Stomach (tissue), 9 donors: Measurements from ENCODE around the gene POLR3B. TPM values are rescaled to one million over a fixed set of nuclear protein-coding genes. Genes with fewer than 3 reads are reported as not detected.

Experiments used
- DNase-seq, 2 donors: peaks; one replicate each; pipeline versions ENCODE4 v3.0.0 to v3.0.0-alpha.2; 2013 to 2019
- H3K27ac ChIP-seq, 5 donors: fragments of 200-600 bp in 4 of 5; sonication (generic) in 4 of 5; one replicate each; pipeline ENCODE4 v1.5.1; 2013 to 2019; ENCODE audit warnings: mild to moderate bottlenecking in 1 of 5, moderate library complexity in 1 of 5
- H3K27me3 ChIP-seq, 3 donors: fragments of 200-600 bp; sonication (generic); one replicate each; pipeline ENCODE4 v1.5.1; 2017 to 2019; ENCODE audit warnings: mixed run types in 1 of 3
- H3K36me3 ChIP-seq, 4 donors: fragments of 200-600 bp; sonication (generic); 1 replicate in 3 of 4; 2 replicates in 1 of 4; pipeline ENCODE4 v1.5.1; 2016 to 2019
- H3K4me1 ChIP-seq, 4 donors: fragments of 200-600 bp; sonication (generic); one replicate each; pipeline ENCODE4 v1.5.1; 2016 to 2019
- H3K4me3 ChIP-seq, 4 donors: fragments of 200-600 bp; sonication (generic) in 3 of 4; one replicate each; pipeline ENCODE4 v1.5.1; 2016 to 2019; ENCODE audit warnings: mild to moderate bottlenecking in 1 of 4
- H3K9me3 ChIP-seq, 4 donors: fragments of 200-600 bp; sonication (generic); one replicate each; pipeline ENCODE4 v1.5.1; 2016 to 2019
- CTCF ChIP-seq, 7 experiments: fragments of 450-650 bp in 4 of 7; fragments of 200-600 bp in 3 of 7; sonication (generic) in 3 of 7; IDR thresholded peaks; one replicate each; pipeline ENCODE4 v1.5.1; 2016 to 2019; ENCODE audit warnings: antibody characterized with exemption in 7 of 7, control low read depth in 2 of 7, mild to moderate bottlenecking in 1 of 7
- EP300 ChIP-seq: sonication (generic); formaldehyde crosslinking; IDR thresholded peaks from one replicate; pipeline ENCODE4 v1.6.1; 2017; ENCODE audit warnings: antibody characterized with exemption
- POLR2A ChIP-seq, 4 donors: fragments of 450-650 bp; IDR thresholded peaks; one replicate each; pipeline ENCODE4 v1.6.1; 2016; ENCODE audit warnings: antibody characterized with exemption in 4 of 4, control low read depth in 2 of 4, mild to moderate bottlenecking in 1 of 4, moderate library complexity in 1 of 4
- POLR2AphosphoS5 ChIP-seq, 3 donors: sonication (generic); formaldehyde crosslinking; IDR thresholded peaks; one replicate each; pipeline ENCODE4 v1.6.1; 2016; ENCODE audit warnings: antibody characterized with exemption in 3 of 3
- WGBS, 5 donors: extraction: QIAGEN DNeasy Blood & Tissue Kit in 3 of 5; methylation state at CpG; one replicate each; pipeline versions ENCODE4 v1.1.5 to v1.1.7; 2013 to 2018; 5-methylcytosine and 5-hydroxymethylcytosine counted together
- intact Hi-C: fragments of 100-400 bp; cut with DNase I; formaldehyde crosslinking; loops from one replicate; pipeline ENCODE4 v1.15.1; 2023; ENCODE audit warnings: low total_unique reads
- polyA plus RNA-seq, 3 donors: library from polyadenylated mRNA; stranded (reverse); fragments of 200-250 nt; gene quantifications; one replicate each; pipeline ENCODE4 v1.2.3, GENCODE V29; 2013
- total RNA-seq, 5 donors: library from RNA; depleted of rRNA; stranded (reverse); fragments of >200 nt; gene quantifications; one replicate each; pipeline versions ENCODE4 v1.1.0 to v1.2.3, GENCODE V29; 2014 to 2016
- donor health status: healthy with polysubstance abuse.
- donor health status: Bipolar disorder and iron deficiency.
- donor health status: healthy.

The POLR3B gene
- total and polyA plus RNA-seq, 8 donors = 0.87 to 31.2 (median 5.0) TPM

- intact Hi-C loops = no loop called here
- H3K36me3 ChIP-seq = peaks cover 0 to 12% (median 11%) of the 10 kb centered on the region in 4 donors
- H3K4me1 ChIP-seq = no peaks in the 10 kb centered on the region
- H3K4me3 ChIP-seq = no peak overlapping the region
- no peaks in the 10 kb centered on the region for H3K9me3 ChIP-seq
- H3K27ac ChIP-seq = no peak overlapping the region
- WGBS, 5 donors = 93 to 100% (median 100%) methylated on average over 1 of the region's 1 CpG
- no peaks in the 10 kb centered on the region for H3K27me3 ChIP-seq
- DNase-seq = peak in 1 of 2 donors; percentile 36
- TF ChIP-seq POLR2A (IDR thresholded peaks at IDR 0.05) (no peak), CTCF (IDR thresholded peaks at IDR 0.05) (no peak), EP300 (no peak), POLR2AphosphoS5 (IDR thresholded peaks at IDR 0.05) (no peak)
These were observed 122.7 kb downstream of the POLR3B start for GRCh38 chr12:106480251-106480650.

GRCh38 chr12:106481246-106481645, 123.7 kb downstream of the POLR3B start:
- no peaks in the 10 kb centered on the region for H3K27me3 ChIP-seq
- no peak for DNase-seq
- H3K4me1 ChIP-seq = no peaks in the 10 kb centered on the region
- H3K4me3 ChIP-seq = no peak overlapping the region
- peaks cover 0 to 12% (median 11%) of the 10 kb centered on the region in 4 donors for H3K36me3 ChIP-seq
- intact Hi-C loops = no loop called here
- H3K9me3 ChIP-seq = no peaks in the 10 kb centered on the region
- TF ChIP-seq CTCF (IDR thresholded peaks at IDR 0.05) (no peak), POLR2AphosphoS5 (IDR thresholded peaks at IDR 0.05) (no peak), EP300 (no peak), POLR2A (IDR thresholded peaks at IDR 0.05) (no peak)
- WGBS, 5 donors = 92 to 96% (median 96%) methylated on average over 6 of the region's 6 CpGs
- H3K27ac ChIP-seq = no peak overlapping the region

- Histone ChIP-seq H3K4me3 (no peak overlapping the region), H3K4me1 (no peaks in the 10 kb centered on the region), H3K27me3 (no peaks in the 10 kb centered on the region), H3K36me3 (peaks cover 0 to 7% (median 6%) of the 10 kb centered on the region in 4 donors), H3K9me3 (no peaks in the 10 kb centered on the region), H3K27ac (no peak overlapping the region)
- intact Hi-C loops = no loop called here
- TF ChIP-seq POLR2AphosphoS5 (IDR thresholded peaks at IDR 0.05) (no peak), CTCF (IDR thresholded peaks at IDR 0.05) (no peak), POLR2A (IDR thresholded peaks at IDR 0.05) (no peak), EP300 (no peak)
- no peak for DNase-seq
- WGBS, 5 donors = 96 to 99% (median 98%) methylated on average over 5 of the region's 5 CpGs
These were observed 130.1 kb downstream of the POLR3B start for GRCh38 chr12:106487664-106488063.

GRCh38 chr12:106488884-106489283, 131.3 kb downstream of the POLR3B start:
- intact Hi-C loops = no loop called here
- H3K9me3 ChIP-seq = no peaks in the 10 kb centered on the region
- no peaks in the 10 kb centered on the region for H3K27me3 ChIP-seq
- TF ChIP-seq EP300 (no peak), CTCF (IDR thresholded peaks at IDR 0.05) (no peak), POLR2AphosphoS5 (IDR thresholded peaks at IDR 0.05) (no peak), POLR2A (IDR thresholded peaks at IDR 0.05) (no peak)
- H3K4me1 ChIP-seq = no peaks in the 10 kb centered on the region
- DNase-seq = no peak
- H3K36me3 ChIP-seq = peaks cover 0 to 7% (median 3%) of the 10 kb centered on the region in 4 donors
- WGBS, 5 donors = 58 to 77% (median 68%) methylated on average over 3 of the region's 3 CpGs
- no peak overlapping the region for H3K27ac ChIP-seq
- H3K4me3 ChIP-seq = no peak overlapping the region
